ENCODE data around the gene NMU. TPM values are rescaled to one million over a fixed set of nuclear protein-coding genes. Genes with fewer than 3 reads are reported as not detected.
A peak's percentile ranks its signal among the peaks of the same experiment; 100 is the strongest.
"Not testable (repeated sequence)": the region's sequence is repeated elsewhere in the genome, so short reads cannot be mapped to it uniquely, and the experiment has no call there.

NMU gene
- polyA plus RNA-seq (ENCODE audit: insufficient read length in 10 of 10) = 1 to 10 TPM in 8 of 10 donors, under 1 TPM in 2; 0.72 to 3.1 (median 1.8) TPM
- long read RNA-seq, donor 1 = 0 reads
- long read RNA-seq, donor 2 = 0 reads
- long read RNA-seq, donor 3 = 0 reads
- long read RNA-seq, donor 4, partial matches to known transcripts = 0 of 1 reads
- long read RNA-seq, donor 4, other reads (novel, unspliced or antisense) = 0 of 1 reads
- long read RNA-seq, donor 5 = 0 reads
- long read RNA-seq, donor 6, partial matches to known transcripts = 0 of 2 reads
- long read RNA-seq, donor 6, other reads (novel, unspliced or antisense) = 0 of 2 reads
- long read RNA-seq, donor 7, partial matches to known transcripts = 0 of 1 reads
- long read RNA-seq, donor 7, other reads (novel, unspliced or antisense) = 0 of 1 reads
- long read RNA-seq, donor 8, partial matches to known transcripts = 0 of 2 reads
- long read RNA-seq, donor 8, other reads (novel, unspliced or antisense) = 0 of 2 reads
- long read RNA-seq, donor 9 = 0 reads

GRCh38 chr4:55635741-55636655 lies at the start of gene NMU:
Gene NMU, minus strand, starts transcription at chr4:55636298. Its CDS starts 106 bp downstream, at chr4:55636192.
- DNase-seq = peak; percentile 8 to 52 (median 42)

- DNase-seq = no peak
Observed at GRCh38 chr4:55684276-55684675, 48.2 kb upstream of the NMU start.

GRCh38 chr4:55682797-55683196 lies 46.7 kb upstream of the NMU start:
- DNase-seq = not testable (repeated sequence)

- DNase-seq = no peak
Observed at GRCh38 chr4:55682295-55682694, 46.2 kb upstream of the NMU start.

- DNase-seq = no peak
Observed at GRCh38 chr4:55681430-55681829, 45.3 kb upstream of the NMU start.

GRCh38 chr4:55675196-55675793 lies 39.2 kb upstream of the NMU start:
- no peak for DNase-seq

GRCh38 chr4:55673424-55673823 lies 37.3 kb upstream of the NMU start:
- no peak for DNase-seq

- DNase-seq = no peak
Observed at GRCh38 chr4:55671667-55672066, 35.6 kb upstream of the NMU start.

GRCh38 chr4:55670695-55671094 lies 34.6 kb upstream of the NMU start:
- DNase-seq = no peak

GRCh38 chr4:55668449-55668848 lies 32.4 kb upstream of the NMU start:
- no peak for DNase-seq

GRCh38 chr4:55666535-55666934 lies 30.4 kb upstream of the NMU start:
- DNase-seq = no peak

- DNase-seq = no peak
Observed at GRCh38 chr4:55663145-55663544, 27.0 kb upstream of the NMU start.

- no peak for DNase-seq
Observed at GRCh38 chr4:55661398-55662056, 25.4 kb upstream of the NMU start.

GRCh38 chr4:55658657-55659056 lies 22.6 kb upstream of the NMU start:
- no peak for DNase-seq

- no peak for DNase-seq
Observed at GRCh38 chr4:55654131-55654530, 18.0 kb upstream of the NMU start.

GRCh38 chr4:55650483-55650882 lies 14.4 kb upstream of the NMU start:
- no peak for DNase-seq

- DNase-seq = no peak
Observed at GRCh38 chr4:55637272-55637820, 1.2 kb upstream of the NMU start.

GRCh38 chr4:55636656-55636999 lies 530 bp upstream of the NMU start:
- DNase-seq = no peak

GRCh38 chr4:55635282-55635681 lies 816 bp downstream of the NMU start:
- DNase-seq = no peak

GRCh38 chr4:55634417-55635128 lies 1.5 kb downstream of the NMU start:
- DNase-seq = no peak

GRCh38 chr4:55633903-55634302 lies 2.2 kb downstream of the NMU start:
- no peak for DNase-seq

All from muscle of back (tissue), 13 donors.